Measurements from ENCODE around the gene TMPRSS6. TPM values are rescaled to one million over a fixed set of nuclear protein-coding genes. Genes with fewer than 3 reads are reported as not detected.

Gene TMPRSS6
- total RNA-seq, 2 experiments from 2014 or later: 39.9 to 42.1 TPM

DNA sequence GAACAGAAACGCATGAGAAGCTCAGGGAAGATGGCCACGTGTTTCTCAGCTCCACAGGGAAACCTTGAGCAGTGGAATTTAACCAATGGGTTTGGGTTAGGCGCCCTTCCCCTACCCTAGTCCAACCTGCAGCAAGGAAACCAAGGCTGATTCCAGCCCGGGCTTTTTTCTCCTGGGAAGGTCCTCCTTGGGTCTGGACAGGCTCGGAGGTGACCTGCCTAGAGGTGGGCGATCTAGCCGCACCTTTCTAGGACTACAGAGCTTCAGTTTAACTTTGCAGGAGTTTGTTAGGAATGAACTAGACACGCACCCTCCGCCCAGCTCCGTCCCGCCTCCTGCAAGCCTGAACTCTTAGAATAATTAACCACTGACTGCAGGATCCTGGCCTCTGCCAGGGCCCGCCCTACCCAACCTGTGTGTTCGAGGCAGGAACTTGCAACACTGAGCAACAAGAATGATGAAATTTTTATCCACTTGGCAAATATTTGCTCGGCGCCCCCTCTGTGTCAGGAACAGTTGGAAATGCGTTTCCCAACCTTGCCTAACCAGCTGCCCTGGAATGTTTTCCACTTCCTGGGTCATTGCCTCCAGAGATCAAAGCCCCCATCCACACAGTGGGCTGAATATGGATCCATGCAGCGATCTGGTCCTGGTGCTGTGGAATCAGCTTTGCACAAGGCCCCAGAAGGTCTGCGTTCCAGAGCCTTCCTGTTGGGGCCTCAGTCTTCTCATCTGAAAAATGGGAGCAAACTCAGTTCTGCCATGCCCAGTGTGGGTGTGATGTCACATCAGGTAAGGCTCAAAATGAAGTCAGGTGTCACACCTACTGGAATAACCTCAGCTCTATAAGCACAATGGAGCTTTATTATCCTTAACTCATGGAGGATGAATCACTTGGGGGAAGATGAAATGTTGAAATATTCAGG is 76.7 kb downstream of the TMPRSS6 start:
- Mint-ChIP-seq H3K4me3 (no peak overlapping the region), H3K9me3 (no peaks in the 10 kb centered on the region), H3K4me1 (ENCODE audit: low read depth) (no peaks in the 10 kb centered on the region), H3K27me3 (peaks cover 5% of the 10 kb centered on the region), H3K27ac (no peak overlapping the region), H3K36me3 (no peaks in the 10 kb centered on the region)
- CTCF ChIA-PET: interaction anchor here (1.0 to 1.5 kb wide), 3 partner anchors 11 to 18 kb away, joined by 4 read pairs; partner anchors contain the start of gene TST
- intact Hi-C loops (cut with micrococcal nuclease): no loop called here
- DNase-seq: no peak
- POLR2A ChIA-PET: no interaction called here

DNA sequence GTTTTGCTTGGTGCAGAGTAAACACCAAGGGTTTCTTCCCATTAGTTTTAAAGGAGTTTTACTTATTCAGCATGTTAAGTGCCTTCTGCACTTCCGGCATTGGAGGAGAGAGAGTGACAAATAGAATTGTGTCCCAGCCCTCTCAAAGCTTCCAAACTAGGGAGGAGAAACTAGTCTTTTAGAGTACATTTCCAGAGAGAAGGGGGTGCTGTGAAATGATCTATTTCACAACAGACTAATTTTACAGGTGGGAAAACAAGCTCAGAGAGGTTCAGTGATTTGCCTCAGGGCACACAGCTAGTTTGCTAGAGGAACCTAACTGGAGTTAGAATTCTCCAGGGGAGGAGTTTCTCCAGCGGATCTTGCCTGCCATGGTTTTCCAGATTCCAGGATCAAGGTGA is 77.4 kb downstream of the TMPRSS6 start:
- H3K27me3 Mint-ChIP-seq: peaks cover 5% of the 10 kb centered on the region
- H3K27ac Mint-ChIP-seq: no peak overlapping the region
- no peak overlapping the region for H3K4me3 Mint-ChIP-seq
- intact Hi-C loops (cut with micrococcal nuclease): no loop called here
- no peaks in the 10 kb centered on the region for H3K4me1 Mint-ChIP-seq (ENCODE audit: low read depth)
- H3K9me3 Mint-ChIP-seq: no peaks in the 10 kb centered on the region
- no peaks in the 10 kb centered on the region for H3K36me3 Mint-ChIP-seq
- DNase-seq: no peak
- CTCF ChIA-PET: interaction anchor here (1.2 to 1.5 kb wide), 2 partner anchors 10 to 19 kb away, joined by 4 read pairs; no protein-coding TSS in a partner anchor
- POLR2A ChIA-PET: no interaction called here

DNA sequence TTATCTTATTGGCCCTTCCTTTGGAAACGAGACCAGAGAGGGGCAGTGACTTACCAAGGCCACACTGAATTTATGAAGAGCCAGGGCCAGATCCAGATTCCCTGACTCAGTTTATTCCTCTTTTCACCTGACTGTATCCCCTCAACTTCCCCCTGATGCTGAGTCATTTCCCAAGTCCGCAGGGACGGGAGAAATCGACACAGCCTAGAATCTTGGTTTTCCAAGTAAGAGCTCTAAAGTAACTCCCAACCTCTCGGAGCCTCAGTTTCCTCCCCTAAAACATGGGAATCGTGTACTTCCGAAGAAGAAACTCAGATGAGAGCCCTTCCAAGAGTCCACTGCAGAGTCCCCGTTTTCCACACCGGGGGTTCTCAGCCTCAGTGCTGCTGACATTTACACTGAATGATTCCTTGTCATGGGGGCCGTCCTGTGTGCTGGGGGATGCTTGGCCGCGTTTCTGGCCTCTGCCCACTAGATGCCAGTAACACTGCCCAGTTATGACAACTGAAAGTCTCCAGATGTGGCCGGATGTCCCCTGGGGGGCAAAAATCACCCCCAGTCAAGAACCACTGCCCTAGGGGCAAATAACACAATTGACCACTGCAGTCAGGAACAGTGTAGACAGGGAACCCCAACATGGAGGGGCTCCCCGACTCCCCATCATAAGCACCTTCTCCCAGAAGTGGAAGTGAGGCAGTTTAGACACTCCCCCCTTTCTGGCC is 78.8 kb downstream of the TMPRSS6 start:
- ChIA-PET POLR2A (no interaction called here), CTCF (interaction anchor here (0.9 to 1.3 kb wide), 3 partner anchors 14 to 169 kb away, joined by 3 to 5 read pairs (median 5); no protein-coding TSS in a partner anchor)
- peaks cover 2% of the 10 kb centered on the region for H3K27me3 Mint-ChIP-seq
- H3K27ac Mint-ChIP-seq: no peak overlapping the region
- intact Hi-C loops (cut with micrococcal nuclease): no loop called here
- DNase-seq: no peak
- H3K4me3 Mint-ChIP-seq: no peak overlapping the region
- no peaks in the 10 kb centered on the region for H3K36me3 Mint-ChIP-seq
- H3K4me1 Mint-ChIP-seq (ENCODE audit: low read depth): no peaks in the 10 kb centered on the region
- H3K9me3 Mint-ChIP-seq: no peaks in the 10 kb centered on the region

DNA sequence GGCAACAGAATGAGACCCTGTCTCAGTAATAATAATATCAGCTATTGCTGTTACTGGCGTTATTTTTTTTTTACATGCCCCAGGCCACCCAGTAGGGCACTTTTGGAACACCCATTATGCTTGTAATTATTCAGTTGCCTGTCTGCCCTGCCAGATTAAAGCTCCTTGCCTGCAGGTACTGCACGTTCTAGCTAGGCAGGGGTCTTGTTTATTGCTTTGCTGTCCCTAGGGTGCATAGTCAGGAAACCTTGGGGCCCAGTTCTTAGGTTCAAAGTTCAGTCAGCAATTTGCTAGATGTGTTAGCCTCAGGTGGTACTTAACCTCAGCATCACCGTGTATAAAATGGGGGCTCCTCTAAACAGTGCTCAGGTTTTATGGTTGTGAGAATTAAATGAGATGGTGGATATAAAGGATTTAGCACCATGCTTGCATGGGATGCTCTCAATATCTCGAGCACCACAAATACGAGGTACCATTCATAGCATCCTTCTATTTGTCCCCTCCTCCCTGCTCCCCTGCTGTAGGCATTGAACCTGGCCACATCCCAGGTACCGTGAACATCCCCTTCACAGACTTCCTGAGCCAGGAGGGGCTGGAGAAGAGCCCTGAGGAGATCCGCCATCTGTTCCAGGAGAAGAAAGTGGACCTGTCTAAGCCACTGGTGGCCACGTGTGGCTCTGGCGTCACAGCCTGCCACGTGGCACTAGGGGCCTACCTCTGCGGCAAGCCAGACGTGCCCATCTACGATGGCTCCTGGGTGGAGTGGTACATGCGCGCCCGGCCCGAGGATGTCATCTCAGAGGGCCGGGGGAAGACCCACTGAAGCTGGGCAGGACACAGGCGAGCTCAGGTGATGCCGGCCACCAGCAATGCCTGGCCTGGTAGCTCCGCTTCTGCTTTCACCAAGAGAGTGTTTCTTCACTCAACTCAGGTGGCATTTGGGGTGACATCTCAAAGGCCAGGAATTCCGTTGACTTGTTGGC is 80.5 kb downstream of the TMPRSS6 start:
- no peak overlapping the region for H3K4me3 Mint-ChIP-seq
- H3K4me1 Mint-ChIP-seq (ENCODE audit: low read depth): no peaks in the 10 kb centered on the region
- H3K36me3 Mint-ChIP-seq: no peaks in the 10 kb centered on the region
- ChIA-PET POLR2A (no interaction called here), CTCF (interaction anchor here (1.3 kb wide), 2 partner anchors 16 to 17 kb away, joined by 5 read pairs; no protein-coding TSS in a partner anchor)
- no peak for DNase-seq
- H3K27ac Mint-ChIP-seq: no peak overlapping the region
- H3K9me3 Mint-ChIP-seq: no peaks in the 10 kb centered on the region
- no peaks in the 10 kb centered on the region for H3K27me3 Mint-ChIP-seq
- intact Hi-C loops (cut with micrococcal nuclease): no loop called here

DNA sequence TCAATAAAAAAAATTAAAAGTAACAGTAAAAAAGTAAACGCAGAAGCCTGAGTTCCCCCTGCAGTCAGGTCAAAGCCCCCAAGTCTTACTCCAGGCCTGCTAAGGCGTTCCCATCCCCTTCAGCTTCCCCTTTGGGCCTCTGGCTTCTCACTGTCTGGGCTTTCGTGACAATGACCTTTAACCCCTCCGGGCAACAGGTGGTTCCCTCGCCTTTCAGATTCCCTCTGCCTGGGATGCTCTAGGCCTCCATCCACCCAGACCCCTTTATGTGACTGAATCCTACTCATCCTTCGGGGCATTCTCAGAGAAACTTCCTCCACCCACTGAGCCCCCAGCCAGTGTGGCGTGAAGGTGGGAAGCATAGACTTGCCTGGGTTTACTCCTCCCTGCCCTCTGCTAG is 82.0 kb downstream of the TMPRSS6 start:
- H3K36me3 Mint-ChIP-seq: no peaks in the 10 kb centered on the region
- H3K4me3 Mint-ChIP-seq: no peak overlapping the region
- intact Hi-C loops (cut with micrococcal nuclease): no loop called here
- POLR2A ChIA-PET: no interaction called here
- H3K9me3 Mint-ChIP-seq: no peaks in the 10 kb centered on the region
- no peak for DNase-seq
- H3K4me1 Mint-ChIP-seq (ENCODE audit: low read depth): no peaks in the 10 kb centered on the region
- no peaks in the 10 kb centered on the region for H3K27me3 Mint-ChIP-seq
- no peak overlapping the region for H3K27ac Mint-ChIP-seq
- CTCF ChIA-PET: no interaction called here

DNA sequence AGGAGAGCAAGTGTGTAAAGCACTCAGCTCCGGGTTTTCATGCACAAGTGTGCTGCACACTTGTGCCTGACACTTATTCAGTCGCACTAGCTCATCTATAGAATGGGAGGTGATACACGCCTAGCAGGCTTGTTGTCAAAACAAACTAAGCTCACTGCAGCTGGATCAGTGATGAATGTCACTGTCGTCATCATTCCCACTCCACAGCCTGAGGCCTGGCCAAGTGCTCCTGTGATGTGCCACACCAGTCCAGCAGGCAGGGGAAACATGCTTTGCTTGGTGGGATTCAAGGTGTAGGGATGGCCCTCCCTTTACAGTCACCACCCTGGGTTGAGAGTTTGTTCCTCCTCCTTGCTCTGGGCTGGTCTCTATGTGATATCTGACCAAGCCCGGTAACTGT is 83.2 kb downstream of the TMPRSS6 start:
- H3K4me1 Mint-ChIP-seq (ENCODE audit: low read depth): peaks cover 4% of the 10 kb centered on the region
- POLR2A ChIA-PET: no interaction called here

DNA sequence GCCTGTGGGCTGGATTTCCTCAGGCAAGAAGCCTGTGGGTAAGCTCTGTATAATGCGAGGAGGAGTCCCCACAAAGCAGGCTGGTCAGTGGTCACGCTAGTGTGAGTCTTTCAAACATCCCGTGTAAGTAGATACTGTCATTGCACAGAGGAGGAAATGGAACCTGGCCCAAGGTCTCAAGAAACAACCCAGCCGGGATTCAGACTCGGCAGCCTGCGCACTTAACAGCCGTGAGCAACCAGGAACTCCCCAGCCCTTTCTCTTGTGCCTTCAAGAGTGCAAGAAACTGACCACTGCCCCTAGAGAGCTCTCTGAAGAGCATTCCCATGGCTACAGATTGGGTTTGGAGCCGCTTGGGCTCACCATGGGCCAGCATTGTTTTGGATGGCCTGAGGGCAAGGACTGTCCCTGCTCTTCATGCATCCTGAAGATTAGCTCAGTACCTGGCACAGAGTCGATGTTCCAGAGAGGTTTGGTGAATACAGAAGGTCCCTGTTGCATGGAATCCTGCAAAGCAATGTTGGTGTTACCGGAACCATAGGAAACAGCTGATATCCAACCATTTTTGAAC is 83.9 kb downstream of the TMPRSS6 start:
- POLR2A ChIA-PET: no interaction called here

More for the DNA sequence above, 83.2 kb downstream of the TMPRSS6 start:
- no peak overlapping the region for H3K4me3 Mint-ChIP-seq
- no peaks in the 10 kb centered on the region for H3K9me3 Mint-ChIP-seq
- H3K36me3 Mint-ChIP-seq: no peaks in the 10 kb centered on the region
- H3K27ac Mint-ChIP-seq: no peak overlapping the region
- intact Hi-C loops (cut with micrococcal nuclease): no loop called here
- H3K27me3 Mint-ChIP-seq: no peaks in the 10 kb centered on the region
- CTCF ChIA-PET: interaction anchor here (1.1 to 1.5 kb wide), 2 partner anchors 17 to 245 kb away, joined by 3 read pairs; no protein-coding TSS in a partner anchor
- DNase-seq: no peak

DNA sequence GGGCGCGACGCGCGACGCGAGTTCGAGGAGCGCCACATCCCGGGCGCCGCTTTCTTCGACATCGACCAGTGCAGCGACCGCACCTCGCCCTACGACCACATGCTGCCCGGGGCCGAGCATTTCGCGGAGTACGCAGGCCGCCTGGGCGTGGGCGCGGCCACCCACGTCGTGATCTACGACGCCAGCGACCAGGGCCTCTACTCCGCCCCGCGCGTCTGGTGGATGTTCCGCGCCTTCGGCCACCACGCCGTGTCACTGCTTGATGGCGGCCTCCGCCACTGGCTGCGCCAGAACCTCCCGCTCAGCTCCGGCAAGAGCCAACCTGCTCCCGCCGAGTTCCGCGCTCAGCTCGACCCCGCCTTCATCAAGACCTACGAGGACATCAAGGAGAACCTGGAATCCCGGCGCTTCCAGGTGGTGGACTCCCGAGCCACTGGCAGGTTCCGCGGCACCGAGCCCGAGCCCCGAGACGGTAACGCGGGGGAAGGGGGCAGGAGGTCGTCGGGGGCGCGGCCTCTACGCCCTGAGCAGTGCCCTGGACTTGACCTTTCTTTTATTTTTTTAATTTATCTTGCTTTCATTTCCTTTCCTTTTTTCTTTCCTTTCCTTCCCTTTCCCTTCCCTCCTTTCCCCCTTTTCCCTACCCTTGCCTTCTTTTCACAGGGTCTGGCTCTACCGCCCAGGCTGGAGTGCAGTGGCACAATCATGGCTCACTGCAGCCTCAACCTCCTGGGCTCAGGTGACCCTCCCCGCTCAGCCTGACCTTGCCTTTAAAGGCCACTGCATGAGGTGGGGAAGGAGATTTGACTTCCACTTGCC is 85.0 kb downstream of the TMPRSS6 start:
- H3K27ac Mint-ChIP-seq: no peak overlapping the region
- POLR2A ChIA-PET: no interaction called here
- intact Hi-C loops (cut with micrococcal nuclease): no loop called here
- no peaks in the 10 kb centered on the region for H3K9me3 Mint-ChIP-seq
- H3K36me3 Mint-ChIP-seq: no peaks in the 10 kb centered on the region
- peaks cover 3% of the 10 kb centered on the region for H3K27me3 Mint-ChIP-seq
- H3K4me1 Mint-ChIP-seq (ENCODE audit: low read depth): peaks cover 9% of the 10 kb centered on the region
- CTCF ChIA-PET: interaction anchor here (1.2 kb wide), 1 partner anchor 78 kb away, joined by 3 read pairs; no protein-coding TSS in a partner anchor
- no peak for DNase-seq
- no peak overlapping the region for H3K4me3 Mint-ChIP-seq

More for the DNA sequence above, 83.9 kb downstream of the TMPRSS6 start:
- no peaks in the 10 kb centered on the region for H3K9me3 Mint-ChIP-seq
- H3K4me1 Mint-ChIP-seq (ENCODE audit: low read depth): peaks cover 4% of the 10 kb centered on the region
- no peak overlapping the region for H3K27ac Mint-ChIP-seq
- DNase-seq: no peak
- no peak overlapping the region for H3K4me3 Mint-ChIP-seq
- intact Hi-C loops (cut with micrococcal nuclease): no loop called here
- no peaks in the 10 kb centered on the region for H3K36me3 Mint-ChIP-seq
- CTCF ChIA-PET: interaction anchor here (1.1 to 1.5 kb wide), 3 partner anchors 18 to 244 kb away, joined by 3 read pairs; no protein-coding TSS in a partner anchor
- H3K27me3 Mint-ChIP-seq: no peaks in the 10 kb centered on the region

DNA sequence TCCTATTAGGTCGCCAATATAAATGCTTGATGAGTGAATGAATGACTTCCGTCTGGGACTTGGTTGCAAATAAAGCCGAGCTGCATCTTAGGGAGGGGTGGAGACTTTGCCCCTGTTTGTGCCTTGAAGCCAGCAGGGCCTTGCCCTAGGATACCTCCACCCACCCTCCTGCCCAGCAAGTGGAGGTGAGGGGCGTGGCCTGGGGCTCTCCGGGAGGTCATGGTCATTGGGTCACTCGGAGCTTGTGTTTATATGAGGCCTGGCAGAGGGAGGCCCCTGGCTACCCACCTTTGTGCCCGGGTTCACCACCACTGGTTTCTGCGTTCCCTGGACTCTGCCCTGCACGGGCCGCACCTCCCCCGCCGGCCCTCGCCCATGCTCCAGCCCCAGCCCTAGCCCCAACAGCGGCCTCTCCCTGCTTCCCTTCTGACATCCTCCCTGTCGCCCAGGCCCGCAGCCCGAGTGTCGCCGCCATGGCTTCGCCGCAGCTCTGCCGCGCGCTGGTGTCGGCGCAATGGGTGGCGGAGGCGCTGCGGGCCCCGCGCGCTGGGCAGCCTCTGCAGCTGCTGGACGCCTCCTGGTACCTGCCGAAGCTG is 85.7 kb downstream of the TMPRSS6 start:
- no peak for DNase-seq
- Mint-ChIP-seq H3K9me3 (no peaks in the 10 kb centered on the region), H3K4me3 (no peak overlapping the region), H3K27me3 (peaks cover 3% of the 10 kb centered on the region), H3K27ac (no peak overlapping the region), H3K4me1 (ENCODE audit: low read depth) (peaks cover 9% of the 10 kb centered on the region), H3K36me3 (no peaks in the 10 kb centered on the region)
- POLR2A ChIA-PET: no interaction called here
- CTCF ChIA-PET: interaction anchor here (1.0 to 3.5 kb wide), 2 partner anchors 21 to 26 kb away, joined by 5 to 11 read pairs; no protein-coding TSS in a partner anchor
- intact Hi-C loops (cut with micrococcal nuclease): loop anchor here (2.0 kb wide), 1 partner anchor 21 kb away; no protein-coding TSS in a partner anchor

DNA sequence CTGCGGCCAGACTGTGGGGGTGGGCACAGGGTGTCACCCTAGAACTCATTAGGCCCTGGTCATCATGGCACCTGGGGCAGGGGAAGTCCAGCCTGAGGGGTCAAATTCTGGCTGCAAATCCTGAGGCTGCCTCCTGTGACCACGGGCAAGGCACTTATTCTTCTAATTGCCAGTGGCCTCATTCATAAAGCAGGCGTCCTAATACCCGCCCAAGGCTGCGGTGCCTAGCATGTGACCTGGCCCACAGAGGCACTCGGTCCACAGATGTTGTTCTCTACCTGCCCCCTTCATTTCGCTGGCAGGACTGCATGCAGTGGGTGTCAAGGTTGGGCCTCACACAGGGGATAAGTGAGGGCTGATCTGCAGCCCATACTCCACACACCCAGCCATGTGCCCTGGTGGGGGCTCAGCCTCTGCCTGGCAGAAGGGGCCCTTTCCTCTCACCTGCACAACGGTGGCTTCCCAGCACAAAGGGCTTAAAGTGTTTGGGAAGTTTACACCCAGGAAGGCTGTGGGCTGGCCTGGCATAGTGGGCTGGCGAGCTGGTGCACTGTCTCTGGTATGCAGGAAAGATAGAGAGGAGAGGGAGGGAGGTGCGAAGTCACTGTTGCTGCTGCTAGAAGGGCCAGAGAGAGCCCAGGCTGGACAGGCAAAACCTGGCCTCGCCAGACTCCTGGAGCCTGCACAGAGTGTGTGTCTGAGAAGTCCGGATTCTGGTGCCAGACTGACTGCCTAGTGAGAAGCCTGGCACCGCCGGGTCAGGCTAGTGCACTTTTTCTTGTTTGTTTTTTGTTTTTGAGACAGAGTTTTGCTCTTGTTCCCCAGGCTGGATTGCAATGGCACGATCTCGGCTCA is 86.8 kb downstream of the TMPRSS6 start:
- no peak overlapping the region for H3K4me3 Mint-ChIP-seq
- intact Hi-C loops (cut with micrococcal nuclease): loop anchor here (2.0 kb wide), 1 partner anchor 22 kb away; no protein-coding TSS in a partner anchor
- CTCF ChIA-PET: interaction anchor here (0.9 to 3.5 kb wide), 12 partner anchors 10 to 135 kb away, joined by 3 to 14 read pairs (median 5); a partner anchor contains a TSS
- no peak overlapping the region for H3K27ac Mint-ChIP-seq
- H3K36me3 Mint-ChIP-seq: no peaks in the 10 kb centered on the region
- DNase-seq: no peak
- POLR2A ChIA-PET: no interaction called here
- peaks cover 9% of the 10 kb centered on the region for H3K4me1 Mint-ChIP-seq (ENCODE audit: low read depth)
- H3K9me3 Mint-ChIP-seq: no peaks in the 10 kb centered on the region
- peaks cover 3% of the 10 kb centered on the region for H3K27me3 Mint-ChIP-seq
